Right lobe of liver (tissue), 4 donors: ENCODE data around the gene NATD1.

Experiments used
- CTCF ChIP-seq, 4 donors: fragments of 200-600 bp in 3 of 4; fragments of 450-650 bp in 1 of 4; IDR thresholded peaks; one replicate each; pipeline versions ENCODE4 v1.5.1 to v1.8.0; 2016 to 2022; ENCODE audit warnings: antibody characterized with exemption in 4 of 4, mild to moderate bottlenecking in 2 of 4
- POLR2A ChIP-seq: fragments of 450-650 bp; IDR thresholded peaks from one replicate; pipeline ENCODE4 v1.6.1; 2017; ENCODE audit warnings: antibody characterized with exemption, mild to moderate bottlenecking
- donor health status: DM: no; HTN: no; CAD: no.
- donor health status: DM: no; HTN: no; CAD: no.
- donor health status: DM: no; HTN: yes; CAD: no.

DNA sequence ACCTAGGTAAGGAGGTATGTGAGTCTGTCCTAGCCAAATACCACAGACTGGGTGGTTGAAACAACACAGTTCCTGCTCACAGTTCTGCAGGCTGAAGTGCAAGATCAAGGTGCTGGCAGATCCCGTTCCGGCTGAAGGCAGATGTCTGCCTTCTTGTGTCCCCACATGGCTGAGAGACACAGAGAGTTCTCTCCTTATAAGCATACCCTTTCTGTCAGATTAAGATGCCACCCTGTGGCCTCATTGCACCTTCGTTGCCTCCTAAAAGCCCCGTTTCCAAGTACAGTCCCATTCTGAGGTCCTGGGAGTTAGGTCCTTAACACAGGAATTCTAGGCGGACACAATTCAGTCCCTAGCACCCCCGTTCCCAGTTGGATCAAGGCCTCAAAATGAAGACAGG, 30.1 kb downstream of the NATD1 start:
- TF ChIP-seq CTCF (IDR thresholded peaks at IDR 0.05): no peak
- TF ChIP-seq POLR2A: no peak
